ENCODE measurements around the gene VAC14.

GRCh38 chr16:70713824-70714223, 87.1 kb downstream of the VAC14 start:
- TF ChIP-seq POLR2A (IDR thresholded peaks at IDR 0.05) (no peak), CTCF (IDR thresholded peaks at IDR 0.05) (no peak), EP300 (IDR thresholded peaks at IDR 0.05) (no peak)

All from suprapubic skin (tissue), 3 donors.